ENCODE measurements around the gene MYEOV.

Gene MYEOV

GRCh38 chr11:69287968-69288882 is 5.7 kb upstream of the MYEOV start:
- DNase-seq = no peak

- no peak for DNase-seq
These were observed 5.1 kb upstream of the MYEOV start for GRCh38 chr11:69288883-69289242.

- no peak for DNase-seq
These were observed 3.1 kb upstream of the MYEOV start for GRCh38 chr11:69290806-69291205.

GRCh38 chr11:69291459-69292110 is 2.4 kb upstream of the MYEOV start:
- no peak for DNase-seq

- DNase-seq = peak; percentile 20
These were observed 1.7 kb upstream of the MYEOV start for GRCh38 chr11:69292221-69292648.

GRCh38 chr11:69293087-69293486 is 868 bp upstream of the MYEOV start:
- DNase-seq = no peak

GRCh38 chr11:69294571-69295078 is 670 bp downstream of the MYEOV start:
- no peak for DNase-seq

- DNase-seq = no peak
These were observed 1.4 kb downstream of the MYEOV start for GRCh38 chr11:69295079-69295994.

- DNase-seq = no peak
These were observed 2.3 kb downstream of the MYEOV start for GRCh38 chr11:69295995-69296889.

- peak; percentile 100 for DNase-seq
These were observed 3.2 kb downstream of the MYEOV start for GRCh38 chr11:69296890-69297786.

- DNase-seq = no peak
These were observed 3.9 kb downstream of the MYEOV start for GRCh38 chr11:69297787-69298266.

GRCh38 chr11:69298267-69299022 is 4.5 kb downstream of the MYEOV start:
- peak; percentile 73 for DNase-seq

GRCh38 chr11:69299023-69299461 is 5.1 kb downstream of the MYEOV start:
- DNase-seq = no peak

GRCh38 chr11:69299572-69299971 is 5.6 kb downstream of the MYEOV start:
- DNase-seq = no peak

- peak; percentile 95 for DNase-seq
These were observed 6.4 kb downstream of the MYEOV start for GRCh38 chr11:69300120-69301060.

GRCh38 chr11:69301081-69301454 is 7.1 kb downstream of the MYEOV start:
- no peak for DNase-seq

- peak; percentile 99 for DNase-seq
These were observed 7.8 kb downstream of the MYEOV start for GRCh38 chr11:69301455-69302401.
